SK-N-SH (cell line): Measurements from ENCODE around the gene PTPRN.

Source experiments
- SMC3 ChIP-seq: IDR thresholded peaks from 2 replicates; pipeline ENCODE4 v1.6.1; 2012; ENCODE audit warnings: low read depth, low read length, improper control_type of control experiment
- TAF1 ChIP-seq: IDR thresholded peaks from 2 replicates; pipeline ENCODE4 v1.6.1; 2012; ENCODE audit warnings: low read depth, mild to moderate bottlenecking, low read length, moderate library complexity, borderline replicate concordance
- TF ChIP-seq, protein P1 (sequence below): fragments of 150-350 bp; IDR thresholded peaks from 2 replicates; pipeline ENCODE4 v1.6.1; 2016; ENCODE audit warnings: mild to moderate bottlenecking, low read depth, low read length

DNA sequence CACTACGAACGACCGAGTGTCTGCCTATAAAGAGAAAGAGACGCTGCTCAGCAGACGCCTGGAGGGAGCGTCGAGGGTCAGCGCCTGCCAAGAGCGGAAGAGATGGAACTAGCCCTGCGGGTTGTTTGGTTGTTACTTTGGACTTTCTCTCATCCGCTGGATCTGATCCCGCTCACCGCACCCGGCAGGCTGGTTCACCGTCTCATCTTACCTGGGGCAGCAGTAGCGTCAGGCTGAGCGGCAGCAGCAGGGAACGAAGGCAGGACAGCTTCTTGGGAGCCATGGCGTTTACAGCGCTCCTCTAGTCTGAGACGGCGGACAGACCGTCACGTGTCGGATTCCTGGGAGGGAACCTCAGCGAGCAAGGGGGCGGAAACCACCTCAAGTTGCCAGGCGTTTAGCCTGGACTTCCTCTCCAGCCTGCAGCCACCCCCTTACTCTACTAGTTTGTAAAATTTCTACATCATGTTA lies 65.9 kb downstream of the PTPRN start:
- TF ChIP-seq TAF1 (no peak), SMC3 (no peak)
- TF ChIP-seq, protein P1, sequence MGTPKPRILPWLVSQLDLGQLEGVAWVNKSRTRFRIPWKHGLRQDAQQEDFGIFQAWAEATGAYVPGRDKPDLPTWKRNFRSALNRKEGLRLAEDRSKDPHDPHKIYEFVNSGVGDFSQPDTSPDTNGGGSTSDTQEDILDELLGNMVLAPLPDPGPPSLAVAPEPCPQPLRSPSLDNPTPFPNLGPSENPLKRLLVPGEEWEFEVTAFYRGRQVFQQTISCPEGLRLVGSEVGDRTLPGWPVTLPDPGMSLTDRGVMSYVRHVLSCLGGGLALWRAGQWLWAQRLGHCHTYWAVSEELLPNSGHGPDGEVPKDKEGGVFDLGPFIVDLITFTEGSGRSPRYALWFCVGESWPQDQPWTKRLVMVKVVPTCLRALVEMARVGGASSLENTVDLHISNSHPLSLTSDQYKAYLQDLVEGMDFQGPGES, result no peak
